Measurements from ENCODE around the gene RIOK1. TPM values are rescaled to one million over a fixed set of nuclear protein-coding genes. Genes with fewer than 3 reads are reported as not detected.

Gene RIOK1
- total and polyA plus RNA-seq, 2 of the 13 experiments (the other 11 are each of a cell fraction or from before 2014, with no cell fraction given), result 9.4 to 37.8 TPM

- no peak for TF ChIP-seq E2F1 (CRISPR knock-in tag; IDR thresholded peaks at IDR 0.05)
- no peak for TF ChIP-seq FOXK1 (CRISPR knock-in tag; IDR thresholded peaks at IDR 0.05; ENCODE audit: borderline replicate concordance, low read depth)
- TF ChIP-seq ZNF337 (CRISPR knock-in tag; IDR thresholded peaks at IDR 0.05; ENCODE audit: borderline replicate concordance, low read depth), result no peak
- no peak for TF ChIP-seq ONECUT2 (CRISPR knock-in tag; IDR thresholded peaks at IDR 0.05)
- no peak for TF ChIP-seq PPARG (CRISPR knock-in tag; conservative IDR thresholded peaks at IDR 0.05)
- no peak for TF ChIP-seq KAT2B (IDR thresholded peaks at IDR 0.05; ENCODE audit: borderline replicate concordance, low read depth, low read length)
- TF ChIP-seq PHB2 (IDR thresholded peaks at IDR 0.05; ENCODE audit: partially characterized antibody), result no peak
- no peak for TF ChIP-seq SIX1 (CRISPR knock-in tag; IDR thresholded peaks at IDR 0.05; ENCODE audit: borderline replicate concordance)
- no peak for TF ChIP-seq SMARCE1 (IDR thresholded peaks at IDR 0.05; ENCODE audit: borderline replicate concordance)
- no peak for TF ChIP-seq ATF2 (CRISPR knock-in tag; IDR thresholded peaks at IDR 0.05)
- 0 out of 2 replicates have a peak, but pooled peaks have one; percentile 3 for TF ChIP-seq SRY (CRISPR knock-in tag; IDR thresholded peaks at IDR 0.05)
- TF ChIP-seq ZNF615 (CRISPR knock-in tag; IDR thresholded peaks at IDR 0.05; ENCODE audit: borderline replicate concordance), result no peak
- TF ChIP-seq ZNF44 (CRISPR knock-in tag; IDR thresholded peaks at IDR 0.05), result no peak
- no peak for TF ChIP-seq ZSCAN22 (CRISPR knock-in tag; IDR thresholded peaks at IDR 0.05)
- no peak for TF ChIP-seq TAF15 (IDR thresholded peaks at IDR 0.05; ENCODE audit: low read depth, low read length, poor library complexity, severe bottlenecking)
- TF ChIP-seq ATF4 (CRISPR knock-in tag; IDR thresholded peaks at IDR 0.05), result no peak
- TF ChIP-seq HMG20A (CRISPR knock-in tag; IDR thresholded peaks at IDR 0.05; ENCODE audit: borderline replicate concordance), result no peak
- TF ChIP-seq ZNF264 (CRISPR knock-in tag; IDR thresholded peaks at IDR 0.05), result no peak
- TF ChIP-seq MED13 (CRISPR knock-in tag; IDR thresholded peaks at IDR 0.05), result no peak
- TF ChIP-seq RBFOX2 (IDR thresholded peaks at IDR 0.05; ENCODE audit: low read depth, low read length), result no peak
- no peak for TF ChIP-seq NONO (IDR thresholded peaks at IDR 0.05)
- no peak for TF ChIP-seq NONO (CRISPR knock-in tag; conservative IDR thresholded peaks at IDR 0.05)
- TF ChIP-seq PRDM4 (CRISPR knock-in tag; IDR thresholded peaks at IDR 0.05; ENCODE audit: borderline replicate concordance), result no peak
- no peak for TF ChIP-seq EED (CRISPR knock-in tag; IDR thresholded peaks at IDR 0.05)
- no peak for TF ChIP-seq RBAK (CRISPR knock-in tag; IDR thresholded peaks at IDR 0.05)
Observed at GRCh38 chr6:7431313-7431673, 41.7 kb downstream of the RIOK1 start (continued).

All from HepG2 (cell line).